Measurements from ENCODE around the gene WFDC1.
A peak's percentile ranks its signal among the peaks of the same experiment; 100 is the strongest.

WFDC1 gene

GRCh38 chr16:84357191-84357651, 62.5 kb downstream of the WFDC1 start:
- Histone ChIP-seq H3K4me1 (ENCODE audit: insufficient read depth, low read length) (peaks cover 9% of the 10 kb centered on the region), H3K27me3 (ENCODE audit: insufficient read depth, low read length, poor library complexity) (no peaks in the 10 kb centered on the region), H3K79me2 (ENCODE audit: insufficient read depth, low read length) (no peaks in the 10 kb centered on the region), H4K20me1 (ENCODE audit: insufficient read depth, low read length) (no peaks in the 10 kb centered on the region), H3K36me3 (ENCODE audit: insufficient read depth, low read length) (no peaks in the 10 kb centered on the region), H3K9me3 (ENCODE audit: insufficient read depth, low read length, severe bottlenecking) (no peaks in the 10 kb centered on the region), H3K4me2 (ENCODE audit: insufficient read depth, low read length) (no peak overlapping the region), H3K4me3 (ENCODE audit: low read depth in 1 of 2, low read length in 2 of 2) (no peak overlapping the region), H3K9ac (ENCODE audit: low read depth, low read length) (no peak overlapping the region), H2AFZ (ENCODE audit: low read depth, low read length) (no peak overlapping the region), H3K27ac (ENCODE audit: low read length) (no peak overlapping the region)
- DNase-seq, result peak; percentile 6
- peak; percentile 63 for ATAC-seq (ENCODE audit: insufficient read depth, low read depth)
- TF ChIP-seq EZH2 (IDR thresholded peaks at IDR 0.05; ENCODE audit: borderline replicate concordance, low read depth, low read length, severe bottlenecking) (no peak), CTCF (IDR thresholded peaks at IDR 0.05; ENCODE audit: borderline replicate concordance, extremely low read depth, low read length, poor library complexity, severe bottlenecking) (no peak)

- no peaks in the 10 kb centered on the region for H3K79me2 ChIP-seq (ENCODE audit: insufficient read depth, low read length)
- H3K27me3 ChIP-seq (ENCODE audit: insufficient read depth, low read length, poor library complexity), result no peaks in the 10 kb centered on the region
- ATAC-seq (ENCODE audit: insufficient read depth, low read depth) (no peak), DNase-seq (no peak)
- H3K36me3 ChIP-seq (ENCODE audit: insufficient read depth, low read length), result no peaks in the 10 kb centered on the region
- peaks cover 9% of the 10 kb centered on the region for H3K4me1 ChIP-seq (ENCODE audit: insufficient read depth, low read length)
- H3K9ac ChIP-seq (ENCODE audit: low read depth, low read length), result no peak overlapping the region
- H2AFZ ChIP-seq (ENCODE audit: low read depth, low read length), result no peak overlapping the region
- H3K4me3 ChIP-seq (ENCODE audit: low read depth in 1 of 2, low read length in 2 of 2), result no peak overlapping the region
- TF ChIP-seq EZH2 (IDR thresholded peaks at IDR 0.05; ENCODE audit: borderline replicate concordance, low read depth, low read length, severe bottlenecking), result no peak
- TF ChIP-seq CTCF (IDR thresholded peaks at IDR 0.05; ENCODE audit: borderline replicate concordance, extremely low read depth, low read length, poor library complexity, severe bottlenecking), result no peak
- H3K4me2 ChIP-seq (ENCODE audit: insufficient read depth, low read length), result no peak overlapping the region
- H4K20me1 ChIP-seq (ENCODE audit: insufficient read depth, low read length), result no peaks in the 10 kb centered on the region
- no peak overlapping the region for H3K27ac ChIP-seq (ENCODE audit: low read length)
- no peaks in the 10 kb centered on the region for H3K9me3 ChIP-seq (ENCODE audit: insufficient read depth, low read length, severe bottlenecking)
Measured at GRCh38 chr16:84358601-84359295, 64.1 kb downstream of the WFDC1 start.

GRCh38 chr16:84359326-84359725, 64.6 kb downstream of the WFDC1 start:
- TF ChIP-seq CTCF (IDR thresholded peaks at IDR 0.05; ENCODE audit: borderline replicate concordance, extremely low read depth, low read length, poor library complexity, severe bottlenecking) (no peak), EZH2 (IDR thresholded peaks at IDR 0.05; ENCODE audit: borderline replicate concordance, low read depth, low read length, severe bottlenecking) (no peak)
- no peak overlapping the region for H2AFZ ChIP-seq (ENCODE audit: low read depth, low read length)
- no peak overlapping the region for H3K4me3 ChIP-seq (ENCODE audit: low read depth in 1 of 2, low read length in 2 of 2)
- no peaks in the 10 kb centered on the region for H4K20me1 ChIP-seq (ENCODE audit: insufficient read depth, low read length)
- H3K9ac ChIP-seq (ENCODE audit: low read depth, low read length), result no peak overlapping the region
- H3K27ac ChIP-seq (ENCODE audit: low read length), result no peak overlapping the region
- H3K27me3 ChIP-seq (ENCODE audit: insufficient read depth, low read length, poor library complexity), result no peaks in the 10 kb centered on the region
- H3K79me2 ChIP-seq (ENCODE audit: insufficient read depth, low read length), result no peaks in the 10 kb centered on the region
- H3K4me1 ChIP-seq (ENCODE audit: insufficient read depth, low read length), result peaks cover 9% of the 10 kb centered on the region
- ATAC-seq (ENCODE audit: insufficient read depth, low read depth) (no peak), DNase-seq (no peak)
- H3K36me3 ChIP-seq (ENCODE audit: insufficient read depth, low read length), result no peaks in the 10 kb centered on the region
- no peak overlapping the region for H3K4me2 ChIP-seq (ENCODE audit: insufficient read depth, low read length)
- no peaks in the 10 kb centered on the region for H3K9me3 ChIP-seq (ENCODE audit: insufficient read depth, low read length, severe bottlenecking)

All from DND-41 (cell line).